Smooth muscle cell (in vitro differentiated cells): ENCODE results near the gene GXYLT2. TPM values are rescaled to one million over a fixed set of nuclear protein-coding genes. Genes with fewer than 3 reads are reported as not detected.

Source experiments
- DNase-seq: peaks from one replicate; lab custom pipeline; 2025; ENCODE audit not compliant: unreplicated experiment; lab: John Stamatoyannopoulos, UW
- H2AFZ ChIP-seq: fragments of 200-600 bp; sonication (generic); 2 replicates; pipeline ENCODE4 v1.6.0; 2016; ENCODE audit warnings: antibody characterized with exemption, low read depth, mild to moderate bottlenecking
- H3F3A ChIP-seq: fragments of 200-600 bp; sonication (generic); 2 replicates; pipeline ENCODE4 v1.6.0; 2017; ENCODE audit warnings: antibody characterized with exemption, low read depth
- H3K27ac ChIP-seq: fragments of 200-600 bp; sonication (generic); 2 replicates; pipeline ENCODE4 v1.5.1; 2016; ENCODE audit warnings: low read depth, mild to moderate bottlenecking
- H3K27me3 ChIP-seq: fragments of 200-600 bp; sonication (generic); 2 replicates; pipeline ENCODE4 v1.6.1; 2016; ENCODE audit warnings: low read depth, mild to moderate bottlenecking
- H3K36me3 ChIP-seq: fragments of 200-600 bp; sonication (generic); 2 replicates; pipeline ENCODE4 v1.5.1; 2016; ENCODE audit warnings: low read depth
- H3K4me1 ChIP-seq: fragments of 200-600 bp; sonication (generic); 2 replicates; pipeline ENCODE4 v1.5.1; 2016; ENCODE audit warnings: low read depth
- H3K4me2 ChIP-seq: fragments of 200-600 bp; sonication (generic); 2 replicates; pipeline ENCODE4 v1.6.0; 2016; ENCODE audit warnings: mild to moderate bottlenecking
- H3K4me3 ChIP-seq: fragments of 200-600 bp; sonication (generic); 2 replicates; pipeline ENCODE4 v1.5.1; 2016; ENCODE audit warnings: mild to moderate bottlenecking
- H3K79me2 ChIP-seq: fragments of 200-600 bp; sonication (generic); 2 replicates; pipeline ENCODE4 v1.6.0; 2016; ENCODE audit warnings: low read depth, mild to moderate bottlenecking
- H3K9ac ChIP-seq: fragments of 200-600 bp; sonication (generic); 2 replicates; pipeline ENCODE4 v1.6.0; 2016; ENCODE audit warnings: low read depth
- H3K9me3 ChIP-seq: fragments of 200-600 bp; sonication (generic); replicated peaks from 2 replicates; pipeline ENCODE4 v1.5.1; 2016; ENCODE audit warnings: low read depth
- H4K20me1 ChIP-seq: fragments of 200-600 bp; sonication (generic); 2 replicates; pipeline ENCODE4 v1.6.0; 2016; ENCODE audit warnings: low read depth
- CTCF ChIP-seq: fragments of 200-600 bp; sonication (generic); IDR thresholded peaks from 2 replicates; pipeline ENCODE4 v1.5.1; 2017; ENCODE audit warnings: borderline replicate concordance, mild to moderate bottlenecking, antibody characterized with exemption; ENCODE audit not compliant: insufficient read depth, poor library complexity, severe bottlenecking
- WGBS: methylation state at CpG from one replicate; pipeline ENCODE4 v1.1.7; 2016; ENCODE audit warnings: low lambda C conversion rate; 5-methylcytosine and 5-hydroxymethylcytosine counted together
- polyA plus RNA-seq: library from polyadenylated mRNA; unstranded; fragments of >200 nt; fragmentation: Nextera tagmentation; extraction: Ambion mirVana; gene quantifications from 2 replicates; pipeline ENCODE4 v1.2.1, GENCODE V29; 2016
- total RNA-seq: library from RNA; depleted of rRNA; stranded (reverse); fragments of >200 nt; gene quantifications from 2 replicates; pipeline ENCODE4 v1.2.3, GENCODE V29; 2014

Gene GXYLT2
- total and polyA plus RNA-seq, 2 experiments from 2014 or later = 17.0 to 19.0 TPM

- H2AFZ ChIP-seq = peak overlapping the region; percentile 100
- no peak for TF ChIP-seq CTCF
- peak overlapping the region; percentile 94 for H3K4me2 ChIP-seq
- peaks cover 18% of the 10 kb centered on the region for H4K20me1 ChIP-seq
- no peaks in the 10 kb centered on the region for H3K4me1 ChIP-seq
- DNase-seq = no peak
- peaks cover 4% of the 10 kb centered on the region for H3F3A ChIP-seq
- H3K9ac ChIP-seq = no peak overlapping the region
- no peak overlapping the region for H3K27ac ChIP-seq
- H3K79me2 ChIP-seq = peaks cover 23% of the 10 kb centered on the region
- no peaks in the 10 kb centered on the region for H3K36me3 ChIP-seq
- WGBS = 5% methylated on average over 11 of the region's 11 CpGs
- H3K9me3 ChIP-seq = no peaks in the 10 kb centered on the region
- no peaks in the 10 kb centered on the region for H3K27me3 ChIP-seq
- peak overlapping the region; percentile 93 for H3K4me3 ChIP-seq
Observed at GRCh38 chr3:72848703-72849081, 39.2 kb upstream of the GXYLT2 start.

- no peak for DNase-seq
- WGBS = 89% methylated on average over 7 of the region's 7 CpGs
Observed at GRCh38 chr3:72855001-72855400, 32.8 kb upstream of the GXYLT2 start.

GRCh38 chr3:72860053-72860452 lies 27.8 kb upstream of the GXYLT2 start:
- H3K4me3 ChIP-seq = no peak overlapping the region
- H3F3A ChIP-seq = no peaks in the 10 kb centered on the region
- no peak overlapping the region for H2AFZ ChIP-seq
- no peaks in the 10 kb centered on the region for H4K20me1 ChIP-seq
- H3K27me3 ChIP-seq = no peaks in the 10 kb centered on the region
- 82% methylated on average over 5 of the region's 5 CpGs for WGBS
- no peaks in the 10 kb centered on the region for H3K4me1 ChIP-seq
- H3K36me3 ChIP-seq = no peaks in the 10 kb centered on the region
- no peak overlapping the region for H3K27ac ChIP-seq
- no peak overlapping the region for H3K9ac ChIP-seq
- no peaks in the 10 kb centered on the region for H3K9me3 ChIP-seq
- no peak for TF ChIP-seq CTCF
- DNase-seq = no peak
- H3K4me2 ChIP-seq = no peak overlapping the region
- no peaks in the 10 kb centered on the region for H3K79me2 ChIP-seq

More at GRCh38 chr3:72855001-72855400, 32.8 kb upstream of the GXYLT2 start:
- no peak for TF ChIP-seq CTCF
- no peaks in the 10 kb centered on the region for H3K36me3 ChIP-seq
- no peaks in the 10 kb centered on the region for H3K4me1 ChIP-seq
- H3K9ac ChIP-seq = no peak overlapping the region
- no peaks in the 10 kb centered on the region for H3K9me3 ChIP-seq
- no peak overlapping the region for H3K4me3 ChIP-seq
- H4K20me1 ChIP-seq = no peaks in the 10 kb centered on the region
- no peaks in the 10 kb centered on the region for H3K79me2 ChIP-seq
- H3K27ac ChIP-seq = no peak overlapping the region
- H3K4me2 ChIP-seq = no peak overlapping the region
- no peaks in the 10 kb centered on the region for H3F3A ChIP-seq
- no peaks in the 10 kb centered on the region for H3K27me3 ChIP-seq
- no peak overlapping the region for H2AFZ ChIP-seq

DNA sequence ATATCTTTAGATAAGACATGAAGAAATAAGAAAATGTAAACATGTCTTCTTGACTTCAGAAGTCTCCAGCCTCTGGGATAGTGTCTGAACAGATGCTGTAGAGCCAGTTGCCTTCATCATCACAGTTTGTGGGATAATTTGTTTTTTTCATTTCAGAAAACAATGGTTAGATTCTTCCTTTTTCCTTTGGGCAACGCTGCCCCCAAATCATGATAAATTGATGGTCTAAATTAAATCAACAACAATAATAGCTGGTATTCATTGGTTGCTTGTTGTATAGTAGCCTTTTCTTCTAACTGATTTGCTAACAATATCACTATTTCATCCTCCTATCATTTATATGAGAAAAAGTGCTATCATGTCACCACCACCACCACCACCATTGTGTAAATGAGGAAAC lies 27.0 kb upstream of the GXYLT2 start:
- 96% methylated on average over 1 of the region's 1 CpG for WGBS
- DNase-seq = no peak
- Histone ChIP-seq H3K4me2 (no peak overlapping the region), H3K36me3 (no peaks in the 10 kb centered on the region), H3K4me1 (no peaks in the 10 kb centered on the region), H3F3A (no peaks in the 10 kb centered on the region), H3K79me2 (no peaks in the 10 kb centered on the region), H2AFZ (no peak overlapping the region), H3K27ac (no peak overlapping the region), H3K9ac (no peak overlapping the region), H3K27me3 (no peaks in the 10 kb centered on the region), H4K20me1 (no peaks in the 10 kb centered on the region), H3K9me3 (no peaks in the 10 kb centered on the region), H3K4me3 (no peak overlapping the region)
- no peak for TF ChIP-seq CTCF
